ENCODE measurements around the gene DPYSL3. TPM values are rescaled to one million over a fixed set of nuclear protein-coding genes. Genes with fewer than 3 reads are reported as not detected.

Gene DPYSL3
- total and polyA plus RNA-seq, 2 donors (not counting 3 experiments of a cell fraction or from before 2014, with no cell fraction given): 80.3 to 146 TPM

DNA sequence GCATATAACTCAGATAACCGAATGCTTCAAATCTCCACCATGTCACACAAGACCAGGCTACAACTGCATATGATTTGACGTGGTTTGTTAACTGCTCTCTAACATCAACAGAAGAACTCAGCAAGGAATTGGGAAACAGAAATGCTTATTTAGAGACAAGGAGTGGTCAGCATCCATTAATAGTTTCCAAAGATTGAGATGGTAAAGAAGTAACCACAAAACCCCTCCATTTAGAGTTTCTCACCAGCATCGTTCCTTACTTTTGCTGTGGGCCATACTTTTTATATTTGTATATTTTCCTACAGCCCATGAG is 25.2 kb downstream of the DPYSL3 start:
- H3K9me1 ChIP-seq (replicated peaks; ENCODE audit: control insufficient read depth, extremely low read depth, insufficient read depth, low read length): no peaks in the 10 kb centered on the region
- peaks cover 43% of the 10 kb centered on the region for H3K79me2 ChIP-seq (ENCODE audit: control insufficient read depth, insufficient read depth, low read length)
- no peak overlapping the region for H2AFZ ChIP-seq (ENCODE audit: low read depth, low read length)
- BruUV-seq (replicated peaks): TSS peak; percentile 68
- no peaks in the 10 kb centered on the region for H3K9me3 ChIP-seq (replicated peaks; ENCODE audit: control insufficient read depth, insufficient read depth, low read length)
- H3K27me3 ChIP-seq (ENCODE audit: control insufficient read depth in 2 of 2, insufficient read depth in 2 of 2, low read length in 2 of 2): no peaks in the 10 kb centered on the region
- TF ChIP-seq, protein P1, sequence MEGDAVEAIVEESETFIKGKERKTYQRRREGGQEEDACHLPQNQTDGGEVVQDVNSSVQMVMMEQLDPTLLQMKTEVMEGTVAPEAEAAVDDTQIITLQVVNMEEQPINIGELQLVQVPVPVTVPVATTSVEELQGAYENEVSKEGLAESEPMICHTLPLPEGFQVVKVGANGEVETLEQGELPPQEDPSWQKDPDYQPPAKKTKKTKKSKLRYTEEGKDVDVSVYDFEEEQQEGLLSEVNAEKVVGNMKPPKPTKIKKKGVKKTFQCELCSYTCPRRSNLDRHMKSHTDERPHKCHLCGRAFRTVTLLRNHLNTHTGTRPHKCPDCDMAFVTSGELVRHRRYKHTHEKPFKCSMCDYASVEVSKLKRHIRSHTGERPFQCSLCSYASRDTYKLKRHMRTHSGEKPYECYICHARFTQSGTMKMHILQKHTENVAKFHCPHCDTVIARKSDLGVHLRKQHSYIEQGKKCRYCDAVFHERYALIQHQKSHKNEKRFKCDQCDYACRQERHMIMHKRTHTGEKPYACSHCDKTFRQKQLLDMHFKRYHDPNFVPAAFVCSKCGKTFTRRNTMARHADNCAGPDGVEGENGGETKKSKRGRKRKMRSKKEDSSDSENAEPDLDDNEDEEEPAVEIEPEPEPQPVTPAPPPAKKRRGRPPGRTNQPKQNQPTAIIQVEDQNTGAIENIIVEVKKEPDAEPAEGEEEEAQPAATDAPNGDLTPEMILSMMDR (IDR thresholded peaks at IDR 0.05; ENCODE audit: extremely low read depth in 1 of 2, insufficient read depth in 1 of 2, low read depth in 1 of 2, low read length in 2 of 2): no peak
- TF ChIP-seq FOS (IDR thresholded peaks at IDR 0.05; ENCODE audit: borderline replicate concordance, insufficient read depth, low read length) (no peak), POLR2AphosphoS5 (IDR thresholded peaks at IDR 0.05; ENCODE audit: insufficient read depth, low read depth, low read length) (no peak), MYC (IDR thresholded peaks at IDR 0.05; ENCODE audit: low read depth, low read length) (no peak), EZH2 (IDR thresholded peaks at IDR 0.05; ENCODE audit: borderline replicate concordance, low read depth, low read length, severe bottlenecking) (no peak), POLR2A (IDR thresholded peaks at IDR 0.05; ENCODE audit: low read depth, low read length) (no peak), JUN (IDR thresholded peaks at IDR 0.05; ENCODE audit: borderline replicate concordance, insufficient read depth, insufficient read length, low read depth) (no peak), GATA2 (IDR thresholded peaks at IDR 0.05; ENCODE audit: insufficient read depth, insufficient read length, low read depth, low read length) (no peak)
- TF ChIP-seq, protein P2, sequence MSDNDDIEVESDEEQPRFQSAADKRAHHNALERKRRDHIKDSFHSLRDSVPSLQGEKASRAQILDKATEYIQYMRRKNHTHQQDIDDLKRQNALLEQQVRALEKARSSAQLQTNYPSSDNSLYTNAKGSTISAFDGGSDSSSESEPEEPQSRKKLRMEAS (IDR thresholded peaks at IDR 0.05; ENCODE audit: insufficient read depth, insufficient read length): no peak
- POLR2A ChIA-PET: interaction anchor here (0.6 kb wide), 1 partner anchor 1368 kb away, joined by 4 read pairs; no protein-coding TSS in a partner anchor
- dilution Hi-C loops (cut with MboI; ENCODE audit: extremely low pct_ligation_motif_present, low sequenced_read_pairs) (no loop called here), intact Hi-C loops (cut with micrococcal nuclease) (loop anchor here (1.0 to 10.0 kb wide), 9 partner anchors 20 to 900 kb away; partner anchors contain the start of gene FBXO38)
- peak overlapping the region; percentile 98 for H3K27ac ChIP-seq (ENCODE audit: insufficient read depth, low read depth, low read length)
- H3K4me1 ChIP-seq (ENCODE audit: control insufficient read depth, extremely low read depth, insufficient read depth, low read length): peaks cover 78% of the 10 kb centered on the region
- DNase-seq (ENCODE audit: low read depth, low spot score) (no peak), FAIRE-seq (no peak)
- H3K4me2 ChIP-seq (ENCODE audit: insufficient read depth, low read length): peak overlapping the region; percentile 43
- no peak overlapping the region for H3K4me3 ChIP-seq (replicated peaks in 1 of 3; ENCODE audit: insufficient read depth in 1 of 3, low read depth in 1 of 3, low read length in 3 of 3)
- H3K9ac ChIP-seq (replicated peaks; ENCODE audit: extremely low read depth, insufficient read depth, low read length): peak overlapping the region; percentile 96
- CTCF ChIA-PET: interaction anchor here (1.4 to 4.6 kb wide), 8 partner anchors 17 to 94 kb away, joined by 3 to 23 read pairs (median 14); partner anchors contain the start of gene DPYSL3
- H4K20me1 ChIP-seq (replicated peaks; ENCODE audit: control insufficient read depth, extremely low read depth, insufficient read depth, low read length): no peaks in the 10 kb centered on the region
- no peaks in the 10 kb centered on the region for H3K36me3 ChIP-seq (ENCODE audit: control insufficient read depth in 2 of 2, extremely low read depth in 1 of 2, insufficient read depth in 2 of 2, low read length in 2 of 2)
